GM23338 (cell line): ENCODE results near the gene TM9SF2. TPM values are rescaled to one million over a fixed set of nuclear protein-coding genes. Genes with fewer than 3 reads are reported as not detected.
A peak's percentile ranks its signal among the peaks of the same experiment; 100 is the strongest.

Experiments used
- ATAC-seq: fragments of 200-7000 bp; cut with Tn5 transposase; 3 replicates; pipeline ENCODE4 v1.9.1; 2020
- DNase-seq: peaks from one replicate; pipeline ENCODE4 v3.0.0-alpha.2; 2015; ENCODE audit warnings: low spot score
- H2AFZ ChIP-seq: fragments of 200-600 bp; sonication (generic); 2 replicates; pipeline ENCODE4 v1.8.0; 2016; ENCODE audit warnings: antibody characterized with exemption, mild to moderate bottlenecking, moderate library complexity
- H3F3A ChIP-seq: fragments of 200-600 bp; sonication (generic); replicated peaks from 2 replicates; pipeline ENCODE4 v1.8.0; 2017; ENCODE audit warnings: antibody characterized with exemption, mixed run types, low read depth
- H3K27ac ChIP-seq: fragments of 200-600 bp; sonication (generic); 2 replicates; pipeline ENCODE4 v1.6.1; 2016; ENCODE audit warnings: low read depth
- H3K27me3 ChIP-seq: fragments of 200-600 bp; sonication (generic); 2 replicates; pipeline ENCODE4 v1.8.0; 2016; ENCODE audit warnings: mild to moderate bottlenecking, mixed run types, moderate library complexity; ENCODE audit not compliant: insufficient read depth
- H3K36me3 ChIP-seq: fragments of 200-600 bp; sonication (generic); 2 replicates; pipeline ENCODE4 v1.8.0; 2016; ENCODE audit warnings: mild to moderate bottlenecking; ENCODE audit not compliant: insufficient read depth
- H3K4me1 ChIP-seq: fragments of 200-600 bp; sonication (generic); 2 replicates; pipeline ENCODE4 v1.8.0; 2016; ENCODE audit warnings: mild to moderate bottlenecking, moderate library complexity; ENCODE audit not compliant: insufficient read depth
- H3K4me2 ChIP-seq: fragments of 200-600 bp; sonication (generic); 2 replicates; pipeline ENCODE4 v1.7.1; 2017; ENCODE audit warnings: mixed run types
- H3K4me3 ChIP-seq: fragments of 200-600 bp; sonication (generic); 2 replicates; pipeline ENCODE4 v1.6.1; 2016; ENCODE audit warnings: mixed run types
- H3K79me2 ChIP-seq: fragments of 200-600 bp; sonication (generic); replicated peaks from 2 replicates; pipeline ENCODE4 v1.8.0; 2017; ENCODE audit warnings: mild to moderate bottlenecking; ENCODE audit not compliant: insufficient read depth
- H3K9me2 ChIP-seq: fragments of 200-600 bp; sonication (generic); 2 replicates; pipeline ENCODE4 v1.8.0; 2017; ENCODE audit not compliant: insufficient read depth
- H4K20me1 ChIP-seq: fragments of 200-600 bp; sonication (generic); replicated peaks from 2 replicates; pipeline ENCODE4 v1.8.0; 2017; ENCODE audit warnings: mild to moderate bottlenecking; ENCODE audit not compliant: insufficient read depth
- H3K27ac Mint-ChIP-seq: 2 replicates; pipeline ENCODE4 v1.8.0; 2020; ENCODE audit warnings: inconsistent platforms, mild to moderate bottlenecking, moderate library complexity, mixed read lengths
- H3K27me3 Mint-ChIP-seq: 3 replicates; pipeline ENCODE4 v1.8.0; 2022; ENCODE audit warnings: low read depth, mild to moderate bottlenecking, moderate library complexity, mixed read lengths, inconsistent platforms; ENCODE audit not compliant: insufficient read depth, poor library complexity
- H3K36me3 Mint-ChIP-seq: 3 replicates; pipeline ENCODE4 v1.8.0; 2021; ENCODE audit warnings: low read depth, mild to moderate bottlenecking, inconsistent platforms, moderate library complexity, mixed read lengths
- H3K4me1 Mint-ChIP-seq: 3 replicates; pipeline ENCODE4 v1.8.0; 2020; ENCODE audit warnings: mild to moderate bottlenecking, inconsistent platforms, mixed read lengths
- H3K4me3 Mint-ChIP-seq: 3 replicates; pipeline ENCODE4 v1.8.0; 2021; ENCODE audit warnings: moderate library complexity, mild to moderate bottlenecking, inconsistent platforms, mixed read lengths
- H3K9me3 Mint-ChIP-seq: 3 replicates; pipeline ENCODE4 v1.8.0; 2020; ENCODE audit warnings: moderate library complexity, mild to moderate bottlenecking, inconsistent platforms, mixed read lengths
- CREB1 ChIP-seq: fragments of 250-450 bp; sonication (Bioruptor Pico); IDR thresholded peaks from 2 replicates; pipeline ENCODE4 v1.5.0; 2020; ENCODE audit warnings: low read depth, mild to moderate bottlenecking, moderate library complexity
- EZH2 ChIP-seq: fragments of 200-600 bp; sonication (generic); IDR thresholded peaks from one replicate; pipeline ENCODE4 v1.8.0; 2017; ENCODE audit warnings: antibody characterized with exemption, mild to moderate bottlenecking, low read depth; ENCODE audit not compliant: unreplicated experiment
- EZH2phosphoT487 ChIP-seq: fragments of 200-600 bp; sonication (generic); IDR thresholded peaks from one replicate; pipeline ENCODE4 v1.8.1; 2018; ENCODE audit warnings: antibody characterized with exemption; ENCODE audit not compliant: unreplicated experiment
- JUNB ChIP-seq: IDR thresholded peaks from one replicate; pipeline ENCODE4 v1.6.1; 2016; ENCODE audit warnings: antibody characterized with exemption; ENCODE audit not compliant: unreplicated experiment
- NANOG ChIP-seq: IDR thresholded peaks from 2 replicates; pipeline ENCODE4 v1.6.1; 2016; ENCODE audit warnings: antibody characterized with exemption, borderline replicate concordance
- POLR2AphosphoS5 ChIP-seq: IDR thresholded peaks from 2 replicates; pipeline ENCODE4 v1.6.1; 2016; ENCODE audit warnings: antibody characterized with exemption, low read depth
- STAT1 ChIP-seq: IDR thresholded peaks from one replicate; pipeline ENCODE4 v1.6.1; 2016; ENCODE audit warnings: antibody characterized with exemption; ENCODE audit not compliant: unreplicated experiment
- ZNF114 ChIP-seq: fragments of 250-450 bp; sonication (Bioruptor Pico); IDR thresholded peaks from 2 replicates; pipeline ENCODE4 v1.5.0; 2020; ENCODE audit warnings: mild to moderate bottlenecking, moderate library complexity
- ZNF331 ChIP-seq: fragments of 250-450 bp; sonication (Bioruptor Pico); IDR thresholded peaks from 2 replicates; pipeline ENCODE4 v1.5.0; 2020; ENCODE audit warnings: low read depth, mild to moderate bottlenecking, moderate library complexity
- polyA plus RNA-seq: library from polyadenylated mRNA; unstranded; fragments of >200 nt; fragmentation: Nextera tagmentation; extraction: Ambion mirVana; gene quantifications from 2 replicates; pipeline ENCODE4 v1.2.1, GENCODE V29; 2016
- total RNA-seq: library from RNA; depleted of rRNA; stranded (reverse); fragments of >200 nt; shearing (Covaris generic); gene quantifications from 2 replicates; pipeline ENCODE4 v1.2.3, GENCODE V29; 2014
- TF ChIP-seq, protein P1 (sequence below): IDR thresholded peaks from one replicate; pipeline ENCODE4 v1.6.1; 2018; ENCODE audit warnings: antibody characterized with exemption; ENCODE audit not compliant: unreplicated experiment
- TF ChIP-seq, protein P2 (sequence below): fragments of 250-450 bp; sonication (Bioruptor Pico); IDR thresholded peaks from 2 replicates; pipeline ENCODE4 v1.5.0; 2020; ENCODE audit warnings: mild to moderate bottlenecking, moderate library complexity
- TF ChIP-seq, protein P3 (sequence below): IDR thresholded peaks from 2 replicates; pipeline ENCODE4 v1.6.1; 2016; ENCODE audit warnings: antibody characterized with exemption
- TF ChIP-seq, protein P4 (sequence below), 2 experiments: fragments of 200-600 bp in 1 of 2; sonication (generic) in 1 of 2; conservative IDR thresholded peaks; 2 replicates each; pipeline versions ENCODE4 v1.5.1 to v1.6.1; 2016 to 2017; ENCODE audit warnings: antibody characterized with exemption in 2 of 2, low read depth in 2 of 2, mild to moderate bottlenecking in 2 of 2, moderate library complexity in 1 of 2

The TM9SF2 gene
- total and polyA plus RNA-seq, 2 experiments from 2014 or later, result 50.5 to 115 TPM

DNA sequence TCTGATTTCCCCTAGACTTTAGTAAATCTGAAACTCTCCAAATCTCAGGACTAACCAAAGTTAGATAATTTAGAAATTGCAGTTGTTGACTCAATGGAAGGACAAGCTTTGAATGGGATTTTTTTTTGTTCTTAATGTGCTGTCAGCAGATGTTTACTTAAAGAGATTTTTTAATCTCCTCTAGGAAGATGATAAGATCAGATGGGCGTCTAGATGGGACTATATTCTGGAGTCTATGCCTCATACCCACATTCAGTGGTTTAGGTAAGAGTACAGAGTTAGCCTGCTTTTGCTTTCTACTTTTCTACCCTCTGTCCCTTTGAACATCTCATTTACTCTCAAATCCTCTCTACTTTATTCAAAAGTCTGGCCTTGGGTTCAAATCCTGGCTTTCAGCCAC lies 39.3 kb downstream of the TM9SF2 start:
- Mint-ChIP-seq H3K36me3 (peaks cover 42% of the 10 kb centered on the region), H3K27ac (no peak overlapping the region), H3K27me3 (no peaks in the 10 kb centered on the region), H3K4me1 (no peaks in the 10 kb centered on the region), H3K4me3 (no peak overlapping the region), H3K9me3 (no peaks in the 10 kb centered on the region)
- Histone ChIP-seq H3K4me2 (no peak overlapping the region), H3K27ac (peak overlapping the region; percentile 51; the same call in 1 of the 2 replicates), H3K4me3 (no peak overlapping the region), H3K27me3 (no peaks in the 10 kb centered on the region), H4K20me1 (no peaks in the 10 kb centered on the region), H2AFZ (no peak overlapping the region), H3K79me2 (no peaks in the 10 kb centered on the region), H3K4me1 (no peaks in the 10 kb centered on the region), H3F3A (no peaks in the 10 kb centered on the region; the same call in 1 of the 2 replicates), H3K36me3 (peaks cover 25% of the 10 kb centered on the region), H3K9me2 (no peaks in the 10 kb centered on the region)
- DNase-seq, result no peak
- TF ChIP-seq EZH2 (no peak), ZNF331 (CRISPR knock-in tag) (no peak), CREB1 (CRISPR knock-in tag) (no peak), POLR2AphosphoS5 (no peak), NANOG (no peak), JUNB (no peak), STAT1 (no peak), ZNF114 (CRISPR knock-in tag) (no peak), EZH2phosphoT487 (no peak)
- TF ChIP-seq, protein P1, sequence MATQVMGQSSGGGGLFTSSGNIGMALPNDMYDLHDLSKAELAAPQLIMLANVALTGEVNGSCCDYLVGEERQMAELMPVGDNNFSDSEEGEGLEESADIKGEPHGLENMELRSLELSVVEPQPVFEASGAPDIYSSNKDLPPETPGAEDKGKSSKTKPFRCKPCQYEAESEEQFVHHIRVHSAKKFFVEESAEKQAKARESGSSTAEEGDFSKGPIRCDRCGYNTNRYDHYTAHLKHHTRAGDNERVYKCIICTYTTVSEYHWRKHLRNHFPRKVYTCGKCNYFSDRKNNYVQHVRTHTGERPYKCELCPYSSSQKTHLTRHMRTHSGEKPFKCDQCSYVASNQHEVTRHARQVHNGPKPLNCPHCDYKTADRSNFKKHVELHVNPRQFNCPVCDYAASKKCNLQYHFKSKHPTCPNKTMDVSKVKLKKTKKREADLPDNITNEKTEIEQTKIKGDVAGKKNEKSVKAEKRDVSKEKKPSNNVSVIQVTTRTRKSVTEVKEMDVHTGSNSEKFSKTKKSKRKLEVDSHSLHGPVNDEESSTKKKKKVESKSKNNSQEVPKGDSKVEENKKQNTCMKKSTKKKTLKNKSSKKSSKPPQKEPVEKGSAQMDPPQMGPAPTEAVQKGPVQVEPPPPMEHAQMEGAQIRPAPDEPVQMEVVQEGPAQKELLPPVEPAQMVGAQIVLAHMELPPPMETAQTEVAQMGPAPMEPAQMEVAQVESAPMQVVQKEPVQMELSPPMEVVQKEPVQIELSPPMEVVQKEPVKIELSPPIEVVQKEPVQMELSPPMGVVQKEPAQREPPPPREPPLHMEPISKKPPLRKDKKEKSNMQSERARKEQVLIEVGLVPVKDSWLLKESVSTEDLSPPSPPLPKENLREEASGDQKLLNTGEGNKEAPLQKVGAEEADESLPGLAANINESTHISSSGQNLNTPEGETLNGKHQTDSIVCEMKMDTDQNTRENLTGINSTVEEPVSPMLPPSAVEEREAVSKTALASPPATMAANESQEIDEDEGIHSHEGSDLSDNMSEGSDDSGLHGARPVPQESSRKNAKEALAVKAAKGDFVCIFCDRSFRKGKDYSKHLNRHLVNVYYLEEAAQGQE, result no peak
- TF ChIP-seq, protein P2, sequence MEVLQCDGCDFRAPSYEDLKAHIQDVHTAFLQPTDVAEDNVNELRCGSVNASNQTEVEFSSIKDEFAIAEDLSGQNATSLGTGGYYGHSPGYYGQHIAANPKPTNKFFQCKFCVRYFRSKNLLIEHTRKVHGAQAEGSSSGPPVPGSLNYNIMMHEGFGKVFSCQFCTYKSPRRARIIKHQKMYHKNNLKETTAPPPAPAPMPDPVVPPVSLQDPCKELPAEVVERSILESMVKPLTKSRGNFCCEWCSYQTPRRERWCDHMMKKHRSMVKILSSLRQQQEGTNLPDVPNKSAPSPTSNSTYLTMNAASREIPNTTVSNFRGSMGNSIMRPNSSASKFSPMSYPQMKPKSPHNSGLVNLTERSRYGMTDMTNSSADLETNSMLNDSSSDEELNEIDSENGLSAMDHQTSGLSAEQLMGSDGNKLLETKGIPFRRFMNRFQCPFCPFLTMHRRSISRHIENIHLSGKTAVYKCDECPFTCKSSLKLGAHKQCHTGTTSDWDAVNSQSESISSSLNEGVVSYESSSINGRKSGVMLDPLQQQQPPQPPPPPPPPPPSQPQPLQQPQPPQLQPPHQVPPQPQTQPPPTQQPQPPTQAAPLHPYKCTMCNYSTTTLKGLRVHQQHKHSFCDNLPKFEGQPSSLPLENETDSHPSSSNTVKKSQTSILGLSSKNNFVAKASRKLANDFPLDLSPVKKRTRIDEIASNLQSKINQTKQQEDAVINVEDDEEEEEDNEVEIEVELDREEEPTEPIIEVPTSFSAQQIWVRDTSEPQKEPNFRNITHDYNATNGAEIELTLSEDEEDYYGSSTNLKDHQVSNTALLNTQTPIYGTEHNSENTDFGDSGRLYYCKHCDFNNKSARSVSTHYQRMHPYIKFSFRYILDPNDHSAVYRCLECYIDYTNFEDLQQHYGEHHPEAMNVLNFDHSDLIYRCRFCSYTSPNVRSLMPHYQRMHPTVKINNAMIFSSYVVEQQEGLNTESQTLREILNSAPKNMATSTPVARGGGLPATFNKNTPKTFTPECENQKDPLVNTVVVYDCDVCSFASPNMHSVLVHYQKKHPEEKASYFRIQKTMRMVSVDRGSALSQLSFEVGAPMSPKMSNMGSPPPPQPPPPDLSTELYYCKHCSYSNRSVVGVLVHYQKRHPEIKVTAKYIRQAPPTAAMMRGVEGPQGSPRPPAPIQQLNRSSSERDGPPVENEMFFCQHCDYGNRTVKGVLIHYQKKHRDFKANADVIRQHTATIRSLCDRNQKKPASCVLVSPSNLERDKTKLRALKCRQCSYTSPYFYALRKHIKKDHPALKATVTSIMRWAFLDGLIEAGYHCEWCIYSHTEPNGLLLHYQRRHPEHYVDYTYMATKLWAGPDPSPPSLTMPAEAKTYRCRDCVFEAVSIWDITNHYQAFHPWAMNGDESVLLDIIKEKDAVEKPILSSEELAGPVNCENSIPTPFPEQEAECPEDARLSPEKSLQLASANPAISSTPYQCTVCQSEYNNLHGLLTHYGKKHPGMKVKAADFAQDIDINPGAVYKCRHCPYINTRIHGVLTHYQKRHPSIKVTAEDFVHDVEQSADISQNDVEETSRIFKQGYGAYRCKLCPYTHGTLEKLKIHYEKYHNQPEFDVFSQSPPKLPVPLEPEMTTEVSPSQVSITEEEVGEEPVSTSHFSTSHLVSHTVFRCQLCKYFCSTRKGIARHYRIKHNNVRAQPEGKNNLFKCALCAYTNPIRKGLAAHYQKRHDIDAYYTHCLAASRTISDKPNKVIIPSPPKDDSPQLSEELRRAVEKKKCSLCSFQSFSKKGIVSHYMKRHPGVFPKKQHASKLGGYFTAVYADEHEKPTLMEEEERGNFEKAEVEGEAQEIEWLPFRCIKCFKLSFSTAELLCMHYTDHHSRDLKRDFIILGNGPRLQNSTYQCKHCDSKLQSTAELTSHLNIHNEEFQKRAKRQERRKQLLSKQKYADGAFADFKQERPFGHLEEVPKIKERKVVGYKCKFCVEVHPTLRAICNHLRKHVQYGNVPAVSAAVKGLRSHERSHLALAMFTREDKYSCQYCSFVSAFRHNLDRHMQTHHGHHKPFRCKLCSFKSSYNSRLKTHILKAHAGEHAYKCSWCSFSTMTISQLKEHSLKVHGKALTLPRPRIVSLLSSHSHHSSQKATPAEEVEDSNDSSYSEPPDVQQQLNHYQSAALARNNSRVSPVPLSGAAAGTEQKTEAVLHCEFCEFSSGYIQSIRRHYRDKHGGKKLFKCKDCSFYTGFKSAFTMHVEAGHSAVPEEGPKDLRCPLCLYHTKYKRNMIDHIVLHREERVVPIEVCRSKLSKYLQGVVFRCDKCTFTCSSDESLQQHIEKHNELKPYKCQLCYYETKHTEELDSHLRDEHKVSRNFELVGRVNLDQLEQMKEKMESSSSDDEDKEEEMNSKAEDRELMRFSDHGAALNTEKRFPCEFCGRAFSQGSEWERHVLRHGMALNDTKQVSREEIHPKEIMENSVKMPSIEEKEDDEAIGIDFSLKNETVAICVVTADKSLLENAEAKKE (CRISPR knock-in tag), result no peak
- TF ChIP-seq, protein P3, sequence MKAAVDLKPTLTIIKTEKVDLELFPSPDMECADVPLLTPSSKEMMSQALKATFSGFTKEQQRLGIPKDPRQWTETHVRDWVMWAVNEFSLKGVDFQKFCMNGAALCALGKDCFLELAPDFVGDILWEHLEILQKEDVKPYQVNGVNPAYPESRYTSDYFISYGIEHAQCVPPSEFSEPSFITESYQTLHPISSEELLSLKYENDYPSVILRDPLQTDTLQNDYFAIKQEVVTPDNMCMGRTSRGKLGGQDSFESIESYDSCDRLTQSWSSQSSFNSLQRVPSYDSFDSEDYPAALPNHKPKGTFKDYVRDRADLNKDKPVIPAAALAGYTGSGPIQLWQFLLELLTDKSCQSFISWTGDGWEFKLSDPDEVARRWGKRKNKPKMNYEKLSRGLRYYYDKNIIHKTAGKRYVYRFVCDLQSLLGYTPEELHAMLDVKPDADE, result no peak
- TF ChIP-seq, protein P4, sequence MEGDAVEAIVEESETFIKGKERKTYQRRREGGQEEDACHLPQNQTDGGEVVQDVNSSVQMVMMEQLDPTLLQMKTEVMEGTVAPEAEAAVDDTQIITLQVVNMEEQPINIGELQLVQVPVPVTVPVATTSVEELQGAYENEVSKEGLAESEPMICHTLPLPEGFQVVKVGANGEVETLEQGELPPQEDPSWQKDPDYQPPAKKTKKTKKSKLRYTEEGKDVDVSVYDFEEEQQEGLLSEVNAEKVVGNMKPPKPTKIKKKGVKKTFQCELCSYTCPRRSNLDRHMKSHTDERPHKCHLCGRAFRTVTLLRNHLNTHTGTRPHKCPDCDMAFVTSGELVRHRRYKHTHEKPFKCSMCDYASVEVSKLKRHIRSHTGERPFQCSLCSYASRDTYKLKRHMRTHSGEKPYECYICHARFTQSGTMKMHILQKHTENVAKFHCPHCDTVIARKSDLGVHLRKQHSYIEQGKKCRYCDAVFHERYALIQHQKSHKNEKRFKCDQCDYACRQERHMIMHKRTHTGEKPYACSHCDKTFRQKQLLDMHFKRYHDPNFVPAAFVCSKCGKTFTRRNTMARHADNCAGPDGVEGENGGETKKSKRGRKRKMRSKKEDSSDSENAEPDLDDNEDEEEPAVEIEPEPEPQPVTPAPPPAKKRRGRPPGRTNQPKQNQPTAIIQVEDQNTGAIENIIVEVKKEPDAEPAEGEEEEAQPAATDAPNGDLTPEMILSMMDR (conservative IDR thresholded peaks at IDR 0.05; ENCODE audit: low read depth in 2 of 2), result no peak
- ATAC-seq, result no peak
